PC-9 (cell line): ENCODE measurements around the gene MRFAP1. TPM values are rescaled to one million over a fixed set of nuclear protein-coding genes. Genes with fewer than 3 reads are reported as not detected.

Source experiments
- BruUV-seq: library from RNA; stranded (reverse); fragments of 400-500 nt; replicated peaks from 2 replicates; lab custom pipeline; 2021; lab: Mats Ljungman, UMichigan
- CTCF ChIA-PET: fragments of 300-600 bp; sonication (Branson Sonifier 250); formaldehyde crosslinking; loops from one replicate; lab custom pipeline; 2022; ENCODE audit warnings: antibody characterized with exemption; lab: Charles Lee
- POLR2A ChIA-PET: fragments of 300-600 bp; sonication (Branson Sonifier 250); formaldehyde crosslinking; loops from one replicate; lab custom pipeline; 2022; ENCODE audit warnings: antibody characterized with exemption; ENCODE audit not compliant: unreplicated experiment; lab: Charles Lee
- DNase-seq, 2 experiments: peaks; one replicate each; pipeline versions ENCODE4 v3.0.0 to v3.0.0-alpha.2; 2015 to 2022; ENCODE audit warnings: mixed read lengths in 1 of 2
- H2AFZ ChIP-seq: fragments of 200-600 bp; sonication (generic); 2 replicates; pipeline ENCODE4 v1.8.1; 2017; ENCODE audit warnings: antibody characterized with exemption
- H3F3A ChIP-seq: fragments of 200-600 bp; sonication (generic); 2 replicates; pipeline ENCODE4 v1.8.1; 2017; ENCODE audit warnings: antibody characterized with exemption, mild to moderate bottlenecking, low read depth; ENCODE audit not compliant: insufficient read depth
- H3K27ac ChIP-seq: fragments of 200-600 bp; sonication (generic); 2 replicates; pipeline ENCODE4 v1.6.1; 2016; ENCODE audit warnings: mixed run types
- H3K27me3 ChIP-seq: fragments of 200-600 bp; sonication (generic); 2 replicates; pipeline ENCODE4 v1.6.1; 2016; ENCODE audit warnings: low read depth, mixed run types; ENCODE audit not compliant: insufficient read depth
- H3K36me3 ChIP-seq: fragments of 200-600 bp; sonication (generic); 2 replicates; pipeline ENCODE4 v1.6.1; 2016; ENCODE audit warnings: low read depth, mixed run types
- H3K4me1 ChIP-seq: fragments of 200-600 bp; sonication (generic); replicated peaks from 2 replicates; pipeline ENCODE4 v1.6.1; 2016; ENCODE audit warnings: mixed run types; ENCODE audit not compliant: insufficient read depth
- H3K4me2 ChIP-seq: fragments of 200-600 bp; sonication (generic); 2 replicates; pipeline ENCODE4 v1.6.1; 2017; ENCODE audit warnings: mixed run types
- H3K4me3 ChIP-seq: fragments of 200-600 bp; sonication (generic); 2 replicates; pipeline ENCODE4 v1.6.1; 2016; ENCODE audit warnings: mixed run types
- H3K79me2 ChIP-seq: fragments of 200-600 bp; sonication (generic); 2 replicates; pipeline ENCODE4 v1.6.1; 2017; ENCODE audit warnings: low read depth, mixed run types
- H3K9me2 ChIP-seq: fragments of 200-600 bp; sonication (generic); 2 replicates; pipeline ENCODE4 v1.8.1; 2017; ENCODE audit warnings: mild to moderate bottlenecking; ENCODE audit not compliant: insufficient read depth
- H3K9me3 ChIP-seq: fragments of 200-600 bp; sonication (generic); 2 replicates; pipeline ENCODE4 v1.8.1; 2016; ENCODE audit warnings: low read depth; ENCODE audit not compliant: insufficient read depth
- H4K20me1 ChIP-seq: fragments of 200-600 bp; sonication (generic); 2 replicates; pipeline ENCODE4 v1.8.1; 2017; ENCODE audit not compliant: insufficient read depth
- EZH2 ChIP-seq: fragments of 200-600 bp; sonication (generic); IDR thresholded peaks from 2 replicates; pipeline ENCODE4 v1.8.0; 2017; ENCODE audit warnings: antibody characterized with exemption, low read depth
- intact Hi-C: fragments of 100-400 bp; cut with micrococcal nuclease; formaldehyde crosslinking; loops from one replicate; pipeline ENCODE4 v1.10.0; 2022; ENCODE audit not compliant: unreplicated experiment
- total RNA-seq: library from RNA; stranded (reverse); gene quantifications from 2 replicates; pipeline ENCODE4 v1.2.3, GENCODE V29; 2021
- TF ChIP-seq, protein P1 (sequence below): fragments of 200-600 bp; sonication (generic); conservative IDR thresholded peaks from 2 replicates; pipeline ENCODE4 v1.6.1; 2017; ENCODE audit warnings: mixed run types, antibody characterized with exemption, mild to moderate bottlenecking, moderate library complexity

The MRFAP1 gene
- total RNA-seq, 1 experiment from 2014 or later: 278 TPM

DNA sequence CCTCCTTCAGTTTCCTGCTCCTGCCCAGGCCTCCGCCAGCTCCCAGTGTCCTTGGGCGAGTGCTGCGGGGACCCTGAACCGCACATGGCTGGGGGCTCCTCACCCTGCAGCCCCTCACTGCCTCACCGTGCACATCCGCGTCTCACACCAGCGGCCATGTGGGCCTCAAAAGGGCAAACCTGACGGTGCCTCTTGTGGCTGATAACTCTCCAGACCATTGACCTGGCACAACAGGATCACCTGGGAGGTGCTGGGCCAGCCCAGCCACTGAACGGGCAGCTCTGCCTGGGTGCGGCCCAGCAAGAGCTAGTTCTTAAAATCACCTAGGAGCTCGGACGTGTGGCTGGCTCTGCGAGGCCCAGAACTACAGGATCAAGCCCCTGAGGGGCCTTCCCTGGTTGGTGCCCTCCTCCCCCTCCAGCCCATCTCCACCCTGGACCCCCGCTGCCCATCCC lies 49.0 kb downstream of the MRFAP1 start:
- Histone ChIP-seq H3K27me3 (no peaks in the 10 kb centered on the region), H3K4me1 (peaks cover 56% of the 10 kb centered on the region), H3K4me2 (peak overlapping the region; percentile 86), H3K79me2 (peaks cover 21% of the 10 kb centered on the region), H3K4me3 (peak overlapping the region; percentile 46; the same call in 1 of the 2 replicates), H3K9me2 (no peaks in the 10 kb centered on the region), H3K27ac (peak overlapping the region; percentile 100), H3F3A (peaks cover 46% of the 10 kb centered on the region), H3K36me3 (no peaks in the 10 kb centered on the region), H2AFZ (no peak overlapping the region), H4K20me1 (peaks cover 3% of the 10 kb centered on the region; the same call in 1 of the 2 replicates), H3K9me3 (no peaks in the 10 kb centered on the region)
- DNase-seq: peak; percentile 70 to 77
- intact Hi-C loops: loop anchor here (1.0 to 5.0 kb wide), 4 partner anchors 15 to 417 kb away; partner anchors contain the start of gene KIAA0232
- no TSS peak for BruUV-seq
- ChIA-PET CTCF (interaction anchor here (0.6 to 1.4 kb wide), 5 partner anchors 10 to 961 kb away, joined by 5 to 7 read pairs (median 5); no protein-coding TSS in a partner anchor), POLR2A (interaction anchor here (0.6 to 1.5 kb wide), 4 partner anchors 15 to 379 kb away, joined by 3 to 17 read pairs (median 7); partner anchors contain the start of genes GRPEL1 and MRFAP1)
- TF ChIP-seq, protein P1, sequence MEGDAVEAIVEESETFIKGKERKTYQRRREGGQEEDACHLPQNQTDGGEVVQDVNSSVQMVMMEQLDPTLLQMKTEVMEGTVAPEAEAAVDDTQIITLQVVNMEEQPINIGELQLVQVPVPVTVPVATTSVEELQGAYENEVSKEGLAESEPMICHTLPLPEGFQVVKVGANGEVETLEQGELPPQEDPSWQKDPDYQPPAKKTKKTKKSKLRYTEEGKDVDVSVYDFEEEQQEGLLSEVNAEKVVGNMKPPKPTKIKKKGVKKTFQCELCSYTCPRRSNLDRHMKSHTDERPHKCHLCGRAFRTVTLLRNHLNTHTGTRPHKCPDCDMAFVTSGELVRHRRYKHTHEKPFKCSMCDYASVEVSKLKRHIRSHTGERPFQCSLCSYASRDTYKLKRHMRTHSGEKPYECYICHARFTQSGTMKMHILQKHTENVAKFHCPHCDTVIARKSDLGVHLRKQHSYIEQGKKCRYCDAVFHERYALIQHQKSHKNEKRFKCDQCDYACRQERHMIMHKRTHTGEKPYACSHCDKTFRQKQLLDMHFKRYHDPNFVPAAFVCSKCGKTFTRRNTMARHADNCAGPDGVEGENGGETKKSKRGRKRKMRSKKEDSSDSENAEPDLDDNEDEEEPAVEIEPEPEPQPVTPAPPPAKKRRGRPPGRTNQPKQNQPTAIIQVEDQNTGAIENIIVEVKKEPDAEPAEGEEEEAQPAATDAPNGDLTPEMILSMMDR: no peak
- no peak for TF ChIP-seq EZH2

Other genes starting within 250 kb of the MRFAP1 start
- 32.9 and 40.9 TPM in 2 replicates for gene PPP2R2C, start 168.1 kb upstream of the MRFAP1 start, total RNA-seq
- gene MAN2B2, start 65.5 kb upstream of the MRFAP1 start, total RNA-seq: 22.1 and 27.8 TPM in 2 replicates
- gene S100P, start 53.2 kb downstream of the MRFAP1 start, total RNA-seq: 480 and 837 TPM in 2 replicates
- gene MRFAP1L1, start 69.2 kb downstream of the MRFAP1 start, total RNA-seq: 51.4 and 52.1 TPM in 2 replicates
- 11.7 and 13.9 TPM in 2 replicates for gene BLOC1S4, start 75.5 kb downstream of the MRFAP1 start, total RNA-seq
- gene KIAA0232, start 142.0 kb downstream of the MRFAP1 start, total RNA-seq: 21.5 and 24.7 TPM in 2 replicates